Gastrocnemius medialis (tissue), 4 donors: ENCODE data around the gene MRPL28. TPM values are rescaled to one million over a fixed set of nuclear protein-coding genes. Genes with fewer than 3 reads are reported as not detected.
"Not testable (repeated sequence)": the region's sequence is repeated elsewhere in the genome, so short reads cannot be mapped to it uniquely, and the experiment has no call there.

Source experiments
- ATAC-seq, 2 donors: fragments of 150-250 bp; one replicate each; pipeline ENCODE4 v1.9.1; 2016
- DNase-seq, 2 donors: peaks; one replicate each; pipeline ENCODE4 v3.0.0-alpha.2; 2019
- H3K27ac ChIP-seq, 4 donors: fragments of 200-600 bp; sonication (generic); 1 replicate in 1 of 4; 2 replicates in 3 of 4; pipeline ENCODE4 v1.5.1; 2016 to 2018; ENCODE audit warnings: mild to moderate bottlenecking in 2 of 4, moderate library complexity in 1 of 4
- H3K27me3 ChIP-seq, 3 donors: fragments of 200-600 bp; sonication (generic) in 2 of 3; 1 replicate in 1 of 3; 2 replicates in 2 of 3; pipeline versions ENCODE4 v1.5.1 to v1.6.0; 2016 to 2019; ENCODE audit warnings: mild to moderate bottlenecking in 1 of 3, moderate library complexity in 1 of 3
- H3K36me3 ChIP-seq, 2 donors: fragments of 200-600 bp; sonication (generic) in 1 of 2; one replicate each; pipeline ENCODE4 v1.5.1; 2017 to 2018
- H3K4me1 ChIP-seq, 2 donors: fragments of 200-600 bp; sonication (generic) in 1 of 2; one replicate each; pipeline ENCODE4 v1.5.1; 2016 to 2017; ENCODE audit warnings: mild to moderate bottlenecking in 2 of 2
- H3K4me3 ChIP-seq, 4 donors: fragments of 200-600 bp; sonication (generic) in 3 of 4; 1 replicate in 1 of 4; 2 replicates in 3 of 4; pipeline ENCODE4 v1.5.1; 2016 to 2019; ENCODE audit warnings: mild to moderate bottlenecking in 2 of 4
- H3K9me3 ChIP-seq, 3 donors: fragments of 200-600 bp; sonication (generic) in 2 of 3; 1 replicate in 1 of 3; 2 replicates in 2 of 3; pipeline ENCODE4 v1.5.1; 2016 to 2019
- POLR2A ChIP-seq, 2 donors: fragments of 450-650 bp; IDR thresholded peaks; one replicate each; pipeline ENCODE4 v1.6.1; 2017; ENCODE audit warnings: antibody characterized with exemption in 2 of 2, mild to moderate bottlenecking in 2 of 2, moderate library complexity in 2 of 2
- in situ Hi-C, 4 donors: fragments of 200-750 bp; cut with MboI; loops; one replicate each; pipeline versions ENCODE4 v1.15.0 to v1.8.0; 2017; ENCODE audit warnings: low sequenced_read_pairs in 4 of 4
- intact Hi-C: fragments of 100-400 bp; cut with DNase I; formaldehyde crosslinking; loops from one replicate; pipeline ENCODE4 v1.15.1; 2023; ENCODE audit warnings: low total_unique reads
- total RNA-seq, 4 donors: library from RNA; depleted of rRNA; stranded (reverse); fragments of >200 nt; gene quantifications; one replicate each; pipeline versions ENCODE4 v1.1.0 to v1.2.3, GENCODE V29; 2016
- TF ChIP-seq, protein P1 (sequence below), 5 experiments: fragments of 450-650 bp in 3 of 5; fragments of 200-600 bp in 2 of 5; sonication (generic) in 2 of 5; IDR thresholded peaks in 4 of 5; conservative IDR thresholded peaks in 1 of 5; 1 replicate in 4 of 5; 2 replicates in 1 of 5; pipeline ENCODE4 v1.5.1; 2016 to 2019; ENCODE audit warnings: antibody characterized with exemption in 5 of 5, mild to moderate bottlenecking in 3 of 5, moderate library complexity in 3 of 5

Gene MRPL28
- total RNA-seq, 4 donors from 2014 or later: 72.8 to 122 (median 87.4) TPM

GRCh38 chr16:391885-392335 is 21.6 kb upstream of the MRPL28 start:
- no peak overlapping the region for H3K27ac ChIP-seq
- H3K4me3 ChIP-seq: no peak overlapping the region
- TF ChIP-seq, protein P1, sequence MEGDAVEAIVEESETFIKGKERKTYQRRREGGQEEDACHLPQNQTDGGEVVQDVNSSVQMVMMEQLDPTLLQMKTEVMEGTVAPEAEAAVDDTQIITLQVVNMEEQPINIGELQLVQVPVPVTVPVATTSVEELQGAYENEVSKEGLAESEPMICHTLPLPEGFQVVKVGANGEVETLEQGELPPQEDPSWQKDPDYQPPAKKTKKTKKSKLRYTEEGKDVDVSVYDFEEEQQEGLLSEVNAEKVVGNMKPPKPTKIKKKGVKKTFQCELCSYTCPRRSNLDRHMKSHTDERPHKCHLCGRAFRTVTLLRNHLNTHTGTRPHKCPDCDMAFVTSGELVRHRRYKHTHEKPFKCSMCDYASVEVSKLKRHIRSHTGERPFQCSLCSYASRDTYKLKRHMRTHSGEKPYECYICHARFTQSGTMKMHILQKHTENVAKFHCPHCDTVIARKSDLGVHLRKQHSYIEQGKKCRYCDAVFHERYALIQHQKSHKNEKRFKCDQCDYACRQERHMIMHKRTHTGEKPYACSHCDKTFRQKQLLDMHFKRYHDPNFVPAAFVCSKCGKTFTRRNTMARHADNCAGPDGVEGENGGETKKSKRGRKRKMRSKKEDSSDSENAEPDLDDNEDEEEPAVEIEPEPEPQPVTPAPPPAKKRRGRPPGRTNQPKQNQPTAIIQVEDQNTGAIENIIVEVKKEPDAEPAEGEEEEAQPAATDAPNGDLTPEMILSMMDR (IDR thresholded peaks at IDR 0.05 in 4 of 5, conservative IDR thresholded peaks at IDR 0.05 in 1 of 5): peak; percentile 54 to 83 (median 73)
- no peak for TF ChIP-seq POLR2A (IDR thresholded peaks at IDR 0.05)
- intact Hi-C loops: loop anchor here (5.0 kb wide), 1 partner anchor 95 kb away; no protein-coding TSS in a partner anchor
- no peaks in the 10 kb centered on the region for H3K27me3 ChIP-seq
- peaks cover 8 to 10% of the 10 kb centered on the region in 2 donors for H3K4me1 ChIP-seq
- no peaks in the 10 kb centered on the region for H3K36me3 ChIP-seq
- no peaks in the 10 kb centered on the region for H3K9me3 ChIP-seq
- ATAC-seq: peak in 1 of 2 donors; percentile 79
- peak in 1 of 2 donors; percentile 55 for DNase-seq
- in situ Hi-C loops: no loop called here

DNA sequence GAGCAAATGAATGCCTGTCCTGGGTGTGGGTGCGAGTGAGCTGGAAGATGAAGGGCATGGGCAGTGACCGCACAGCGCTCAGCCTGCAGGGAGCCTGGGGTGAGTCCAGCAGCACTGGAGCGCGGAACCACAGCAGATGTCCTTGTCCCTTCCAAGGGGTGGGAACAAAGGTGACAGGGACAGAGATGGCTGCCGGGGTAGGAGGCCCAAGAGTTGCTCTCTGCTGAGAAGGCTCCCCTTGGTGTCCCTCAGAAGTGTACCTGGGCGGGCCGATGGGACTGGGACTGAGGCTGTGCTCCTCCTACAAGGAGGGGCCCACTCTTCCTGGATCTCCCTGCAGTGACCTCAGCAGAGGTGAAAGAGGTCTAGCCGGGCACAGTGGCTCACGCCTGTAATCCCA is 19.0 kb upstream of the MRPL28 start:
- intact Hi-C loops: no loop called here
- DNase-seq (no peak), ATAC-seq (no peak)
- Histone ChIP-seq H3K27ac (no peak overlapping the region), H3K27me3 (no peaks in the 10 kb centered on the region), H3K4me3 (no peak overlapping the region), H3K36me3 (no peaks in the 10 kb centered on the region), H3K4me1 (peaks cover 11 to 23% of the 10 kb centered on the region in 2 donors), H3K9me3 (no peaks in the 10 kb centered on the region)
- in situ Hi-C loops: no loop called here
- TF ChIP-seq, protein P1 (IDR thresholded peaks at IDR 0.05 in 4 of 5, conservative IDR thresholded peaks at IDR 0.05 in 1 of 5): no peak
- no peak for TF ChIP-seq POLR2A (IDR thresholded peaks at IDR 0.05)

DNA sequence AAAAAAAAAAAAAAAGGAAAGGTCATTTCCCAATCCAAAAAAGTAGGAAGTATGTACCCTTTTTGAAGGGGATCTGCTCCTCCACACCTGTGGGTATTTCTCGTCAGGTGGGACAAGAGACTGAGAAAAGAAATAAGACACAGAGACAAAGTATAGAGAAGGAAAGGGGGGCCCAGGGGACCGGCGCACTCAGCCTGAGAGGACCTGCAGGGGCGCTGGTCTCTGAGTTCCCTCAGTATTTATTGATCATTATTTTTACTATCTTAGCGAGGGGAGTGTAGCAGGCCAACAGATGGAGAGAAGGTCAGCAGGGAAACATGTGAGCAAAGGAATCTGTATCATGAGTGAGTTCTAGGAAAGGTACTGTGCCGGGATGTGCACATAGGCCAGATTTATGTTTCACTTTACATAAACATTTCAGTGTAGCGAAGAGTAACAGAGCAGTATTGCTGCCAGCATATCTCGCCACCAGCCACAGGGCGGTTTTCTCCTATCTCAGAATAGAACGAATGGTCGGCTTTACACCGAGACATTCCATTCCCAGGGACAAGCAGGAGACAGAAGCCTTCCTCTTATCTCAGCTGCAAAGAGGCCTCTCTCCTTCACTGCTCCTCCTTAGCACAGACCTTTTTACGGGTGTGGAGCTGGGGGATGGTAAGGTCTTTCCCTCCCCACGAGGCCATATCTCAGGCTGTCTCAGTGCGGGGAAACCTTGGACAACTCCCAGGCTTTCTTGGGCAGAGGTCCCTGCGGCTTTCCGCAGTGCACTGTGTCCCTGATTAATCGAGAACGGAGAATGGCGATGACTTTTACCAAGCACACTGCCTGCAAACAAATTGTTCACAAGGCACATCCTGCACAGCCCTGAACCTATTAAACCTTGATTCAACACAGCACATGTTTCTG is 17.7 kb upstream of the MRPL28 start:
- H3K4me3 ChIP-seq, intact Hi-C loops, H3K27me3 ChIP-seq, in situ Hi-C loops, ATAC-seq, H3K36me3 ChIP-seq, DNase-seq, H3K9me3 ChIP-seq: not testable (repeated sequence)
- Histone ChIP-seq H3K4me1 (peaks cover 20 to 36% of the 10 kb centered on the region in 2 donors), H3K27ac (peak overlapping the region; percentile 49 to 88 (median 62))

GRCh38 chr16:386641-387156 is 16.4 kb upstream of the MRPL28 start:
- ATAC-seq: no peak
- TF ChIP-seq, protein P1 (IDR thresholded peaks at IDR 0.05 in 4 of 5, conservative IDR thresholded peaks at IDR 0.05 in 1 of 5): no peak
- no peak for TF ChIP-seq POLR2A (IDR thresholded peaks at IDR 0.05)
- H3K27me3 ChIP-seq: no peaks in the 10 kb centered on the region
- in situ Hi-C loops (no loop called here), intact Hi-C loops (no loop called here)
- H3K36me3 ChIP-seq: no peaks in the 10 kb centered on the region
- no peaks in the 10 kb centered on the region for H3K9me3 ChIP-seq
- H3K27ac ChIP-seq: peak overlapping the region; percentile 48 to 88 (median 78)
- H3K4me3 ChIP-seq: peak overlapping the region in 2 of 4 donors; percentile 9 to 32
- no peak for DNase-seq
- H3K4me1 ChIP-seq: peaks cover 25 to 39% of the 10 kb centered on the region in 2 donors
